Measurements from ENCODE around the gene CAPZA3.
"Not testable (repeated sequence)": the region's sequence is repeated elsewhere in the genome, so short reads cannot be mapped to it uniquely, and the experiment has no call there.

Gene CAPZA3, protein sequence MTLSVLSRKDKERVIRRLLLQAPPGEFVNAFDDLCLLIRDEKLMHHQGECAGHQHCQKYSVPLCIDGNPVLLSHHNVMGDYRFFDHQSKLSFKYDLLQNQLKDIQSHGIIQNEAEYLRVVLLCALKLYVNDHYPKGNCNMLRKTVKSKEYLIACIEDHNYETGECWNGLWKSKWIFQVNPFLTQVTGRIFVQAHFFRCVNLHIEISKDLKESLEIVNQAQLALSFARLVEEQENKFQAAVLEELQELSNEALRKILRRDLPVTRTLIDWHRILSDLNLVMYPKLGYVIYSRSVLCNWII

DNA sequence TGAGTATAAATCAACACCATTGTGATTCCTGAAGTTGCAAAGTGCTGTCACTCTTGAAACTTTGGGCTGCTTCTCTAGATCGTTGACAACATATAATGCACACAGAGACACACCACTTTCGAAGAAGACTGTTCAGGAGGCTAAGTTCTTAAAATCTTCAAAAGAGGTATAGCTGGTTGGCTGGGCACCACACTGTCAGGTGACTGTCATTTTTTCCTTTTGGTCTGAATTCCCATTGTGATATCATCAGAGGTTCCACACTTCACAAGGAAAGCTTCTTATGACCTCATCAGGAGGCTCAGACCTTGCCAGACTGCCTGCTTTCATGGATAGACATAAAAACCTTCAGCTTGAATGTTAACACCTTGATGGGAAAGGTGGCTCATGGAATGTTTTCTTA is at the start of gene CAPZA3, which contains the start of gene PLCZ1:
Gene CAPZA3 (plus strand): TSS at position 301 of the 400 bp plus-strand sequence. CDS start 150 bp downstream, outside the sequence.
Gene PLCZ1 (minus strand): TSS at position 194 of the 400 bp plus-strand sequence. CDS start 641 bp downstream, outside the sequence.
- no peak within 1 kb of the TSS for H3K27ac ChIP-seq (ENCODE audit: low read length)
- peaks cover 12% of the 10 kb centered on the region for H3K9me3 ChIP-seq (ENCODE audit: control insufficient read depth, low read depth, low read length)
- H3K4me3 ChIP-seq (ENCODE audit: low read length) = no peak within 1 kb of the TSS
- H3K36me3 ChIP-seq (ENCODE audit: control insufficient read depth, low read depth, low read length) = no peaks in the 10 kb centered on the region
- no peaks in the 10 kb centered on the region for H3K27me3 ChIP-seq (ENCODE audit: control insufficient read depth, insufficient read depth, low read length)
- no peak within 1 kb of the TSS for H3K9ac ChIP-seq (ENCODE audit: low read length)
- H3K4me1 ChIP-seq (ENCODE audit: control insufficient read depth, low read depth, low read length) = no peaks in the 10 kb centered on the region

DNA sequence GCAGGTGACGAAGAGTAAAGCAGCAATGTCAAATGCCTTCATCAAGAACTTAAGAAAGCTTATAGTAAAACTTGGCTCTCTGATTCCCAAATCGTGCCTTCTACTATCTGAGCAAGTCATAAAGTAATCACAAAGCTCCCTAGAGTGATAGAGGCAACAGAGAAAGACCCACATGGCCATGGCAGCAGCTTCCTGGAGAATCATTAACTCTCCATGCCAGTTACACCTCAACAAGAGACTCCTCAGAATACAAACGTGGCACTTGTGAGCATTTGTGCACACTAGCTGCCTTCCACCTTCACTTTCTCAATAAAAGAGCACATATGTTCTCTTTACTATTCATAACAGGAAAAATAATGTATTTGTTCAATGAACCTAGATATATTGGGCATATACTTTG is 48.1 kb upstream of the CAPZA3 start:
- Histone ChIP-seq H3K9ac (ENCODE audit: low read length) (no peak overlapping the region), H3K27ac (ENCODE audit: low read length) (no peak overlapping the region), H3K36me3 (ENCODE audit: control insufficient read depth, low read depth, low read length) (no peaks in the 10 kb centered on the region), H3K9me3 (ENCODE audit: control insufficient read depth, low read depth, low read length) (no peaks in the 10 kb centered on the region), H3K4me3 (ENCODE audit: low read length) (no peak overlapping the region), H3K4me1 (ENCODE audit: control insufficient read depth, low read depth, low read length) (no peaks in the 10 kb centered on the region), H3K27me3 (ENCODE audit: control insufficient read depth, insufficient read depth, low read length) (no peaks in the 10 kb centered on the region)

DNA sequence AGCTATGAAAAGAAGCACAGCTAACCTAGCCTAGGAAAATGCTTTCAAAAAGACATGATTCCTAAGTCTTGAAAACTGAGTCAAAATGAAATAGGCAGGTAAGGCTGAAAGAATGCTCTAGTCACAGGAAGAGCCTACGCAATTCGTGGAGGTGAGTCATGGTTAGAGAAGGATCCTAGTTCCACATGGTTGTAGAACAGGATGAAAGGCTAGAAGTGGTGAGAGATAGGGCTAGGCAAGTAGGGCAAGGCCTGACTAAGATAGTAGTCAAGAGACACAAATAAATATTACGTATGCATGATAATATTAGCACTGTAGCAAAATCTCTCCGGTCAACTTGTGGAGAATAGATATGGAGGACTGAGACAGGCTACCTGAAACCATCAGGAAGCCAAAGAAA is 47.3 kb upstream of the CAPZA3 start:
- Histone ChIP-seq H3K27ac (ENCODE audit: low read length) (no peak overlapping the region), H3K4me3 (ENCODE audit: low read length) (no peak overlapping the region), H3K36me3 (ENCODE audit: control insufficient read depth, low read depth, low read length) (no peaks in the 10 kb centered on the region), H3K4me1 (ENCODE audit: control insufficient read depth, low read depth, low read length) (no peaks in the 10 kb centered on the region), H3K9me3 (ENCODE audit: control insufficient read depth, low read depth, low read length) (no peaks in the 10 kb centered on the region), H3K9ac (ENCODE audit: low read length) (no peak overlapping the region), H3K27me3 (ENCODE audit: control insufficient read depth, insufficient read depth, low read length) (no peaks in the 10 kb centered on the region)

- not testable (repeated sequence) for H3K27me3 ChIP-seq (ENCODE audit: control insufficient read depth, insufficient read depth, low read length); H3K4me1 ChIP-seq (ENCODE audit: control insufficient read depth, low read depth, low read length); H3K9ac ChIP-seq (ENCODE audit: low read length); H3K36me3 ChIP-seq (ENCODE audit: control insufficient read depth, low read depth, low read length); H3K4me3 ChIP-seq (ENCODE audit: low read length); H3K9me3 ChIP-seq (ENCODE audit: control insufficient read depth, low read depth, low read length); H3K27ac ChIP-seq (ENCODE audit: low read length)
These were observed 43.9 kb upstream of the CAPZA3 start for GRCh38 chr12:18693986-18694385.

- H3K4me1 ChIP-seq (ENCODE audit: control insufficient read depth, low read depth, low read length) = peaks cover 4% of the 10 kb centered on the region
- no peak overlapping the region for H3K9ac ChIP-seq (ENCODE audit: low read length)
- no peaks in the 10 kb centered on the region for H3K36me3 ChIP-seq (ENCODE audit: control insufficient read depth, low read depth, low read length)
- H3K27me3 ChIP-seq (ENCODE audit: control insufficient read depth, insufficient read depth, low read length) = no peaks in the 10 kb centered on the region
- H3K4me3 ChIP-seq (ENCODE audit: low read length) = no peak overlapping the region
- no peaks in the 10 kb centered on the region for H3K9me3 ChIP-seq (ENCODE audit: control insufficient read depth, low read depth, low read length)
- H3K27ac ChIP-seq (ENCODE audit: low read length) = no peak overlapping the region
These were observed 40.8 kb upstream of the CAPZA3 start for GRCh38 chr12:18696971-18697602.

GRCh38 chr12:18700271-18700670 is 37.6 kb upstream of the CAPZA3 start:
- Histone ChIP-seq H3K9ac (ENCODE audit: low read length) (no peak overlapping the region), H3K27me3 (ENCODE audit: control insufficient read depth, insufficient read depth, low read length) (no peaks in the 10 kb centered on the region), H3K27ac (ENCODE audit: low read length) (no peak overlapping the region), H3K36me3 (ENCODE audit: control insufficient read depth, low read depth, low read length) (no peaks in the 10 kb centered on the region), H3K4me1 (ENCODE audit: control insufficient read depth, low read depth, low read length) (peaks cover 4% of the 10 kb centered on the region), H3K9me3 (ENCODE audit: control insufficient read depth, low read depth, low read length) (no peaks in the 10 kb centered on the region), H3K4me3 (ENCODE audit: low read length) (no peak overlapping the region)

DNA sequence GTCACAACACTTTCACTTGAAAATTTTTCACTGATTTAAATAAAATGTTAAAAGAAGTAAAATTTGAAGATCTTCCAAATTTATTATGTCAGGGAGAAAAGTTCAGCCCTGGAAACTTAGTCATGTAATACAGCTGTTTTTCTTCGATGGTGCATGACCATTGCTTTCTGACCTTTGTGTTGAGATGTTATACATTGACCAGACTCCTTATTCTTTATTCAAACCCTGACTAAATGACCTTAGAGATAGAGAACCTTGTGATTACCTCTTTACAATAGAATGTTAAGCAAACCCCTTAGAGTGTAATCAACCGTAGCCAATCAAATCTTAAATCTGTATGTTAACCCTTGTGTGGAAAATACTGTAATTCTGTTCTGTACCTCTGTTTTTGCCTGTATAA is 34.6 kb upstream of the CAPZA3 start:
- H3K27ac ChIP-seq (ENCODE audit: low read length) = no peak overlapping the region
- H3K27me3 ChIP-seq (ENCODE audit: control insufficient read depth, insufficient read depth, low read length) = no peaks in the 10 kb centered on the region
- H3K36me3 ChIP-seq (ENCODE audit: control insufficient read depth, low read depth, low read length) = no peaks in the 10 kb centered on the region
- peaks cover 5% of the 10 kb centered on the region for H3K9me3 ChIP-seq (ENCODE audit: control insufficient read depth, low read depth, low read length)
- no peak overlapping the region for H3K9ac ChIP-seq (ENCODE audit: low read length)
- H3K4me1 ChIP-seq (ENCODE audit: control insufficient read depth, low read depth, low read length) = peaks cover 4% of the 10 kb centered on the region
- H3K4me3 ChIP-seq (ENCODE audit: low read length) = no peak overlapping the region

- Histone ChIP-seq H3K9me3 (ENCODE audit: control insufficient read depth, low read depth, low read length) (peaks cover 5% of the 10 kb centered on the region), H3K27ac (ENCODE audit: low read length) (no peak overlapping the region), H3K4me1 (ENCODE audit: control insufficient read depth, low read depth, low read length) (peaks cover 4% of the 10 kb centered on the region), H3K9ac (ENCODE audit: low read length) (no peak overlapping the region), H3K36me3 (ENCODE audit: control insufficient read depth, low read depth, low read length) (no peaks in the 10 kb centered on the region), H3K4me3 (ENCODE audit: low read length) (no peak overlapping the region), H3K27me3 (ENCODE audit: control insufficient read depth, insufficient read depth, low read length) (no peaks in the 10 kb centered on the region)
These were observed 34.0 kb upstream of the CAPZA3 start for GRCh38 chr12:18703911-18704310.

DNA sequence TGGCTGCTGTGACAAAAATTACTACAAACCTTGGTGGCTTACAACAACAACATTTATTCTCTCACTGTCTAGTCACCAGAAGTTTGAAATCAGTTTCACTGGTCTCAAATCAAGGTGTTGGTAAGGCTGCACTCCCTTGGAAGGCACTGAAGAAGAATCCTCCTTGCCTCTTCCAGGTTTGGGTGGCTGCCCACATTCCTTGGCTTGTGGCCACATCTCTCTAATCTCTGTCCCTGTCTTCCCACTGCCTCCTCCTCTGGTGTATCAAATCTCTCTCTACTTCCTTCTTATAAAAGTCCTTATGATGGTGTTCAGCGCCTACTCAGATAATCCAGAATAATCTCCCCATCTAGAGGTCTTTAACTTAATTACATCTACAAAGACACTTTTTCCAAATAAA is 31.1 kb upstream of the CAPZA3 start:
- Histone ChIP-seq H3K9ac (ENCODE audit: low read length) (no peak overlapping the region), H3K36me3 (ENCODE audit: control insufficient read depth, low read depth, low read length) (no peaks in the 10 kb centered on the region), H3K9me3 (ENCODE audit: control insufficient read depth, low read depth, low read length) (peaks cover 5% of the 10 kb centered on the region), H3K4me1 (ENCODE audit: control insufficient read depth, low read depth, low read length) (no peaks in the 10 kb centered on the region), H3K27me3 (ENCODE audit: control insufficient read depth, insufficient read depth, low read length) (no peaks in the 10 kb centered on the region), H3K27ac (ENCODE audit: low read length) (no peak overlapping the region), H3K4me3 (ENCODE audit: low read length) (no peak overlapping the region)

DNA sequence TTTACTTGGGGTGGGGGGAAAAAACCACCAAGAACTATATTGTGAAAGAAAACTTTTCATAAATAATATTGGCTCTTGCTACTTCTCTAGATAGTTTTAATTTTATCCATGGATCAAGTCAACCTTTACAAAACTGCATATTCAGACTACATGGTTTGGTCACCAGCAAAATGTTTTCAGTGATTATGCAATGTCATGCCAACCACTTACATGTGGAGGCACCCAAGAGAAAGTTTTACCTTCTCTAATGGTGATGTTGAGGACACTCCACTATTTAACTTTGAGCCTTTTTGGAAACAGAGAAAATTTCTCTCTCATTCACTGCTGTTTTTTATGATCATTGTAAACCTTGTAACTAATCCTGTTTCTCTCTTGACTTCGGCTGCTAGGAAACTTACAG is 21.7 kb upstream of the CAPZA3 start:
- no peaks in the 10 kb centered on the region for H3K4me1 ChIP-seq (ENCODE audit: control insufficient read depth, low read depth, low read length)
- H3K27me3 ChIP-seq (ENCODE audit: control insufficient read depth, insufficient read depth, low read length) = no peaks in the 10 kb centered on the region
- H3K4me3 ChIP-seq (ENCODE audit: low read length) = no peak overlapping the region
- no peak overlapping the region for H3K27ac ChIP-seq (ENCODE audit: low read length)
- no peaks in the 10 kb centered on the region for H3K9me3 ChIP-seq (ENCODE audit: control insufficient read depth, low read depth, low read length)
- no peak overlapping the region for H3K9ac ChIP-seq (ENCODE audit: low read length)
- H3K36me3 ChIP-seq (ENCODE audit: control insufficient read depth, low read depth, low read length) = no peaks in the 10 kb centered on the region

DNA sequence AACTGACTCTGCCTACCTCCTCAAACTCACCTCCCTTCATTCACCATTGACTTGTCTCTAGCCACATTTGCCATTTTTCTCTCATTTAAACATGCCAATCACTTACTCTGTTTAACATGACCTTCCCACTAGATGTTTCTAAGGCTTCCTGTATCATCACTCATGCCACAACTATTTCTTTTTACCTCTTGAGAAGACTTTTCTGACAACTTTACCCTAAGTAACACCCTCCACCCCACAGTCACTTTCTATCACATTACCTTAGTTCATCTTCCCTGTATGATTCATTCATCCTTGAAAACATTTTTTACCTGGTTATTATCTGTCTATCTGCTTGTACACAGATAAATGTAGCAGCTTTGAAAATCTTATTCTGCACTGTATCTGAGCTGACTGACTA is 19.5 kb upstream of the CAPZA3 start:
- Histone ChIP-seq H3K27me3 (ENCODE audit: control insufficient read depth, insufficient read depth, low read length) (no peaks in the 10 kb centered on the region), H3K4me3 (ENCODE audit: low read length) (no peak overlapping the region), H3K27ac (ENCODE audit: low read length) (no peak overlapping the region), H3K4me1 (ENCODE audit: control insufficient read depth, low read depth, low read length) (no peaks in the 10 kb centered on the region), H3K36me3 (ENCODE audit: control insufficient read depth, low read depth, low read length) (no peaks in the 10 kb centered on the region), H3K9me3 (ENCODE audit: control insufficient read depth, low read depth, low read length) (no peaks in the 10 kb centered on the region), H3K9ac (ENCODE audit: low read length) (no peak overlapping the region)
